ENCODE data around the gene DPEP1. TPM values are rescaled to one million over a fixed set of nuclear protein-coding genes. Genes with fewer than 3 reads are reported as not detected.

DPEP1 gene
- total RNA-seq, 1 donor from 2014 or later: not detected

GRCh38 chr16:89598199-89598598 lies 15.2 kb upstream of the DPEP1 start:
- TF ChIP-seq, protein P1, sequence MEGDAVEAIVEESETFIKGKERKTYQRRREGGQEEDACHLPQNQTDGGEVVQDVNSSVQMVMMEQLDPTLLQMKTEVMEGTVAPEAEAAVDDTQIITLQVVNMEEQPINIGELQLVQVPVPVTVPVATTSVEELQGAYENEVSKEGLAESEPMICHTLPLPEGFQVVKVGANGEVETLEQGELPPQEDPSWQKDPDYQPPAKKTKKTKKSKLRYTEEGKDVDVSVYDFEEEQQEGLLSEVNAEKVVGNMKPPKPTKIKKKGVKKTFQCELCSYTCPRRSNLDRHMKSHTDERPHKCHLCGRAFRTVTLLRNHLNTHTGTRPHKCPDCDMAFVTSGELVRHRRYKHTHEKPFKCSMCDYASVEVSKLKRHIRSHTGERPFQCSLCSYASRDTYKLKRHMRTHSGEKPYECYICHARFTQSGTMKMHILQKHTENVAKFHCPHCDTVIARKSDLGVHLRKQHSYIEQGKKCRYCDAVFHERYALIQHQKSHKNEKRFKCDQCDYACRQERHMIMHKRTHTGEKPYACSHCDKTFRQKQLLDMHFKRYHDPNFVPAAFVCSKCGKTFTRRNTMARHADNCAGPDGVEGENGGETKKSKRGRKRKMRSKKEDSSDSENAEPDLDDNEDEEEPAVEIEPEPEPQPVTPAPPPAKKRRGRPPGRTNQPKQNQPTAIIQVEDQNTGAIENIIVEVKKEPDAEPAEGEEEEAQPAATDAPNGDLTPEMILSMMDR (IDR thresholded peaks at IDR 0.05; ENCODE audit: borderline replicate concordance): no peak
- no peak overlapping the region for H3K27ac ChIP-seq (replicated peaks)
- H3K27me3 ChIP-seq (ENCODE audit: low read depth): peaks cover 16% of the 10 kb centered on the region
- DNase-seq: no peak
- H3K4me1 ChIP-seq: peaks cover 9% of the 10 kb centered on the region
- no peak overlapping the region for H3K4me3 ChIP-seq
- intact Hi-C loops (cut with micrococcal nuclease): no loop called here
- no peaks in the 10 kb centered on the region for H3K36me3 ChIP-seq
- no peaks in the 10 kb centered on the region for H3K9me3 ChIP-seq (replicated peaks)

GRCh38 chr16:89599451-89599858 lies 14.0 kb upstream of the DPEP1 start:
- no peaks in the 10 kb centered on the region for H3K9me3 ChIP-seq (replicated peaks)
- H3K27me3 ChIP-seq (ENCODE audit: low read depth): peaks cover 20% of the 10 kb centered on the region
- no peaks in the 10 kb centered on the region for H3K36me3 ChIP-seq
- DNase-seq: no peak
- H3K4me1 ChIP-seq: peaks cover 9% of the 10 kb centered on the region
- H3K27ac ChIP-seq (replicated peaks): no peak overlapping the region
- intact Hi-C loops (cut with micrococcal nuclease): no loop called here
- TF ChIP-seq, protein P1 (IDR thresholded peaks at IDR 0.05; ENCODE audit: borderline replicate concordance): no peak
- H3K4me3 ChIP-seq: no peak overlapping the region

GRCh38 chr16:89599902-89600301 lies 13.5 kb upstream of the DPEP1 start:
- TF ChIP-seq, protein P1 (IDR thresholded peaks at IDR 0.05; ENCODE audit: borderline replicate concordance): no peak
- Histone ChIP-seq H3K27me3 (ENCODE audit: low read depth) (peaks cover 25% of the 10 kb centered on the region), H3K36me3 (no peaks in the 10 kb centered on the region), H3K4me1 (peaks cover 9% of the 10 kb centered on the region), H3K4me3 (no peak overlapping the region), H3K27ac (replicated peaks) (no peak overlapping the region), H3K9me3 (replicated peaks) (no peaks in the 10 kb centered on the region)
- intact Hi-C loops (cut with micrococcal nuclease): no loop called here
- no peak for DNase-seq

DNA sequence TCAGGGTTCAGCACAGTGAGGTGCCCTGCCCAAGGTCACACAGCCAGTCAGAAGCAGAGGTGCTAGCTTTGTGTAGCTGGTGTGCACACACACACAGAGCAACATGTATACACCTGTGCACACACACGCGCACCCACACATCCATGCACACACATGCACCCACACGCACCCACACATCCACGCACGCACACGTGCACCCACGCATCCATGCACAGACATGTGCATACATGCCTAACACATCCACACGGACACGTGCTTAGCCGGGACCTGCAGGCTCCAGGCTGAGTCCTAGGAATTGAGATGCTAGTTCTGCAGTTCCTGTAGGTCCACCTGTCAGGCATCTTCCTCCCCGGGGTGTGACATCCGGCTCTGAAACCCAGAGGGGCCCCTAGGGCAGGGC lies 13.0 kb upstream of the DPEP1 start:
- no peaks in the 10 kb centered on the region for H3K9me3 ChIP-seq (replicated peaks)
- H3K4me1 ChIP-seq: peaks cover 9% of the 10 kb centered on the region
- no peaks in the 10 kb centered on the region for H3K36me3 ChIP-seq
- H3K27ac ChIP-seq (replicated peaks): no peak overlapping the region
- H3K4me3 ChIP-seq: no peak overlapping the region
- no peak for DNase-seq
- TF ChIP-seq, protein P1 (IDR thresholded peaks at IDR 0.05; ENCODE audit: borderline replicate concordance): no peak
- peaks cover 30% of the 10 kb centered on the region for H3K27me3 ChIP-seq (ENCODE audit: low read depth)
- intact Hi-C loops (cut with micrococcal nuclease): no loop called here

- no peak for DNase-seq
- Histone ChIP-seq H3K36me3 (no peaks in the 10 kb centered on the region), H3K4me1 (peaks cover 9% of the 10 kb centered on the region), H3K27me3 (ENCODE audit: low read depth) (peaks cover 35% of the 10 kb centered on the region), H3K9me3 (replicated peaks) (no peaks in the 10 kb centered on the region), H3K4me3 (no peak overlapping the region), H3K27ac (replicated peaks) (no peak overlapping the region)
- intact Hi-C loops (cut with micrococcal nuclease): no loop called here
- TF ChIP-seq, protein P1 (IDR thresholded peaks at IDR 0.05; ENCODE audit: borderline replicate concordance): no peak
These were observed 12.5 kb upstream of the DPEP1 start for GRCh38 chr16:89600956-89601355.

DNA sequence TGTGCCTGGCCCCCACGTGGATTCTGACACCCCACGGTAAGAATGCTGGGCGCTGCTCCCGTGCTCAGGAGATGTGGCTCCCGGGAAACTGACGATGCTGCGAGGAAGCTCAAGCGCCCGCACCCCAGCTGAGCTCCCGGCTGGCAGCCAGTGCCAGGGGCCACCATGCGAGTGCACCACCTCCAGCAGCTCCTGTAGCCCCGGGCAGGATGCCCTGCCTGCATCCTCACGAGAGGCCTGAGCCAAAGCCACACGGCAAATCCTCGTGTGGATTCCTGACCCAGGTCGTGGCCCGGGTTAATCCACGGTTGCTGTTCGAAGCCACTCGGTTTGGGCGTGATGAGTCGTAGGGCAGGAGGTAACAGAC lies 11.6 kb upstream of the DPEP1 start:
- Histone ChIP-seq H3K9me3 (replicated peaks) (no peaks in the 10 kb centered on the region), H3K27ac (replicated peaks) (no peak overlapping the region), H3K36me3 (no peaks in the 10 kb centered on the region), H3K27me3 (ENCODE audit: low read depth) (peaks cover 41% of the 10 kb centered on the region), H3K4me3 (no peak overlapping the region), H3K4me1 (peaks cover 9% of the 10 kb centered on the region)
- intact Hi-C loops (cut with micrococcal nuclease): no loop called here
- no peak for DNase-seq
- TF ChIP-seq, protein P1 (IDR thresholded peaks at IDR 0.05; ENCODE audit: borderline replicate concordance): no peak
